Liver (tissue), 3 donors: Measurements from ENCODE around the gene DNAJB11.

ENCODE experiments used
- EGR1 ChIP-seq, 2 donors: IDR thresholded peaks; 2 replicates each; pipeline ENCODE4 v1.6.1; 2016 to 2018; ENCODE audit warnings: antibody characterized with exemption in 2 of 2, low read depth in 2 of 2
- FOXA1 ChIP-seq: IDR thresholded peaks from 2 replicates; pipeline ENCODE4 v1.6.1; 2016; ENCODE audit warnings: antibody characterized with exemption
- GABPA ChIP-seq, 2 donors: IDR thresholded peaks in 1 of 2; conservative IDR thresholded peaks in 1 of 2; 2 replicates each; pipeline ENCODE4 v1.6.1; 2016; ENCODE audit warnings: antibody characterized with exemption in 2 of 2, mild to moderate bottlenecking in 1 of 2, moderate library complexity in 1 of 2
- JUND ChIP-seq, 2 donors: IDR thresholded peaks; 2 replicates each; pipeline ENCODE4 v1.6.1; 2016; ENCODE audit warnings: antibody characterized with exemption in 2 of 2
- RAD21 ChIP-seq, 2 donors: IDR thresholded peaks; 2 replicates each; pipeline ENCODE4 v1.6.1; 2016; ENCODE audit warnings: antibody characterized with exemption in 2 of 2, mild to moderate bottlenecking in 2 of 2
- REST ChIP-seq: IDR thresholded peaks from 2 replicates; pipeline ENCODE4 v1.6.1; 2016; ENCODE audit warnings: antibody characterized with exemption, mild to moderate bottlenecking
- TAF1 ChIP-seq: conservative IDR thresholded peaks from 2 replicates; pipeline ENCODE4 v1.6.1; 2016; ENCODE audit warnings: antibody characterized with exemption, mild to moderate bottlenecking
- YY1 ChIP-seq: IDR thresholded peaks from 2 replicates; pipeline ENCODE4 v1.6.1; 2016; ENCODE audit warnings: antibody characterized with exemption, mild to moderate bottlenecking
- TF ChIP-seq, protein P1 (sequence below): fragments of 150-350 bp; IDR thresholded peaks from 2 replicates; pipeline ENCODE4 v1.5.1; 2017; ENCODE audit warnings: improper control_type of control experiment, low read depth, low read length; ENCODE audit not compliant: missing input control
- TF ChIP-seq, protein P2 (sequence below): IDR thresholded peaks from 2 replicates; pipeline ENCODE4 v1.6.1; 2016; ENCODE audit warnings: antibody characterized with exemption
- TF ChIP-seq, protein P3 (sequence below): IDR thresholded peaks from 2 replicates; pipeline ENCODE4 v1.6.1; 2016; ENCODE audit warnings: antibody characterized with exemption
- donor health status: healthy.
- donor health status: healthy.

GRCh38 chr3:186570096-186570940 lies at the start of gene DNAJB11:
- TF ChIP-seq, protein P1, sequence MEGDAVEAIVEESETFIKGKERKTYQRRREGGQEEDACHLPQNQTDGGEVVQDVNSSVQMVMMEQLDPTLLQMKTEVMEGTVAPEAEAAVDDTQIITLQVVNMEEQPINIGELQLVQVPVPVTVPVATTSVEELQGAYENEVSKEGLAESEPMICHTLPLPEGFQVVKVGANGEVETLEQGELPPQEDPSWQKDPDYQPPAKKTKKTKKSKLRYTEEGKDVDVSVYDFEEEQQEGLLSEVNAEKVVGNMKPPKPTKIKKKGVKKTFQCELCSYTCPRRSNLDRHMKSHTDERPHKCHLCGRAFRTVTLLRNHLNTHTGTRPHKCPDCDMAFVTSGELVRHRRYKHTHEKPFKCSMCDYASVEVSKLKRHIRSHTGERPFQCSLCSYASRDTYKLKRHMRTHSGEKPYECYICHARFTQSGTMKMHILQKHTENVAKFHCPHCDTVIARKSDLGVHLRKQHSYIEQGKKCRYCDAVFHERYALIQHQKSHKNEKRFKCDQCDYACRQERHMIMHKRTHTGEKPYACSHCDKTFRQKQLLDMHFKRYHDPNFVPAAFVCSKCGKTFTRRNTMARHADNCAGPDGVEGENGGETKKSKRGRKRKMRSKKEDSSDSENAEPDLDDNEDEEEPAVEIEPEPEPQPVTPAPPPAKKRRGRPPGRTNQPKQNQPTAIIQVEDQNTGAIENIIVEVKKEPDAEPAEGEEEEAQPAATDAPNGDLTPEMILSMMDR = no peak
- peak; percentile 99 for TF ChIP-seq TAF1
- TF ChIP-seq, protein P2, sequence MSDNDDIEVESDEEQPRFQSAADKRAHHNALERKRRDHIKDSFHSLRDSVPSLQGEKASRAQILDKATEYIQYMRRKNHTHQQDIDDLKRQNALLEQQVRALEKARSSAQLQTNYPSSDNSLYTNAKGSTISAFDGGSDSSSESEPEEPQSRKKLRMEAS = peak; percentile 80
- peak; percentile 57 to 67 for TF ChIP-seq JUND (IDR thresholded peaks at IDR 0.05)
- TF ChIP-seq YY1 = peak; percentile 51
- TF ChIP-seq GABPA (IDR thresholded peaks at IDR 0.05 in 1 of 2, conservative IDR thresholded peaks at IDR 0.05 in 1 of 2) = peak; percentile 42 to 79
- no peak for TF ChIP-seq FOXA1
- TF ChIP-seq REST = peak; percentile 85
- TF ChIP-seq EGR1 (IDR thresholded peaks at IDR 0.05; ENCODE audit: low read depth in 2 of 2) = no peak
- no peak for TF ChIP-seq RAD21 (IDR thresholded peaks at IDR 0.05)
- TF ChIP-seq, protein P3, sequence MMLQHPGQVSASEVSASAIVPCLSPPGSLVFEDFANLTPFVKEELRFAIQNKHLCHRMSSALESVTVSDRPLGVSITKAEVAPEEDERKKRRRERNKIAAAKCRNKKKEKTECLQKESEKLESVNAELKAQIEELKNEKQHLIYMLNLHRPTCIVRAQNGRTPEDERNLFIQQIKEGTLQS = peak; percentile 60
